NCI-H524 (cell line): ENCODE results near the gene GDF3.

Experiments
- DNase-seq, 2 experiments: peaks; one replicate each; lab custom pipeline; 2025; lab: John Stamatoyannopoulos, UW

Gene GDF3

GRCh38 chr12:7667125-7667524 lies 28.4 kb downstream of the GDF3 start:
- peak in 1 of 2 experiments; percentile 19 for DNase-seq

- DNase-seq: no peak
These were observed 29.0 kb downstream of the GDF3 start for GRCh38 chr12:7666595-7666994.

GRCh38 chr12:7661741-7662140 lies 33.8 kb downstream of the GDF3 start:
- peak in 1 of 2 experiments; percentile 38 for DNase-seq

GRCh38 chr12:7656121-7656520 lies 39.5 kb downstream of the GDF3 start:
- DNase-seq: no peak

GRCh38 chr12:7650091-7650490 lies 45.5 kb downstream of the GDF3 start:
- no peak for DNase-seq

GRCh38 chr12:7647071-7647470 lies 48.5 kb downstream of the GDF3 start:
- DNase-seq: no peak

- no peak for DNase-seq
These were observed 49.4 kb downstream of the GDF3 start for GRCh38 chr12:7646178-7646475.

GRCh38 chr12:7645395-7646177 lies 50.0 kb downstream of the GDF3 start:
- peak in 1 of 2 experiments; percentile 40 for DNase-seq

GRCh38 chr12:7642876-7643309 lies 52.7 kb downstream of the GDF3 start:
- DNase-seq: peak in 1 of 2 experiments; percentile 17

- no peak for DNase-seq
These were observed 53.3 kb downstream of the GDF3 start for GRCh38 chr12:7642287-7642686.

GRCh38 chr12:7640123-7640995 lies 55.2 kb downstream of the GDF3 start:
- peak in 1 of 2 experiments; percentile 33 for DNase-seq
